ENCODE results near the gene PGLYRP4. TPM values are rescaled to one million over a fixed set of nuclear protein-coding genes. Genes with fewer than 3 reads are reported as not detected.
"Not testable (repeated sequence)": the region's sequence is repeated elsewhere in the genome, so short reads cannot be mapped to it uniquely, and the experiment has no call there.

Gene PGLYRP4
- total RNA-seq, 1 donor from 2014 or later, result not detected

- H3K36me3 Mint-ChIP-seq (ENCODE audit: low read depth), result no peaks in the 10 kb centered on the region
- no peaks in the 10 kb centered on the region for H3K9me3 Mint-ChIP-seq
- DNase-seq (no peak), ATAC-seq (ENCODE audit: low read depth) (peak; percentile 67)
- no peak overlapping the region for H3K4me3 Mint-ChIP-seq
- CTCF ChIA-PET, result interaction anchor here (0.9 to 6.0 kb wide), 3 partner anchors 124 to 214 kb away, joined by 3 to 67 read pairs (median 3); no protein-coding TSS in a partner anchor
- intact Hi-C loops (cut with micrococcal nuclease), result loop anchor here (1.0 to 2.0 kb wide), 3 partner anchors 52 to 216 kb away; no protein-coding TSS in a partner anchor
- peaks cover 6% of the 10 kb centered on the region for H3K4me1 Mint-ChIP-seq
- H3K27ac Mint-ChIP-seq, result no peak overlapping the region
- POLR2A ChIA-PET, result no interaction called here
- peak; percentile 91 for TF ChIP-seq CTCF (IDR thresholded peaks at IDR 0.05)
- peaks cover 31% of the 10 kb centered on the region for H3K27me3 Mint-ChIP-seq
Measured at GRCh38 chr1:153352523-153352922, 3.9 kb upstream of the PGLYRP4 start.

- Mint-ChIP-seq H3K4me3 (no peak overlapping the region), H3K36me3 (ENCODE audit: low read depth) (no peaks in the 10 kb centered on the region), H3K9me3 (no peaks in the 10 kb centered on the region), H3K27me3 (peaks cover 34% of the 10 kb centered on the region), H3K4me1 (peaks cover 13% of the 10 kb centered on the region), H3K27ac (no peak overlapping the region)
- no peak for DNase-seq
- intact Hi-C loops (cut with micrococcal nuclease), result no loop called here
- no peak for ATAC-seq (ENCODE audit: low read depth)
- TF ChIP-seq CTCF (IDR thresholded peaks at IDR 0.05), result no peak
- CTCF ChIA-PET, result interaction anchor here (6.0 kb wide), 1 partner anchor 145 kb away, joined by 67 read pairs; no protein-coding TSS in a partner anchor
- POLR2A ChIA-PET, result no interaction called here
Measured at GRCh38 chr1:153350321-153350957, 1.8 kb upstream of the PGLYRP4 start.

GRCh38 chr1:153349363-153350320 lies 1.0 kb upstream of the PGLYRP4 start:
- Mint-ChIP-seq H3K4me3 (no peak overlapping the region), H3K9me3 (no peaks in the 10 kb centered on the region), H3K27ac (no peak overlapping the region), H3K4me1 (peaks cover 18% of the 10 kb centered on the region), H3K27me3 (peaks cover 32% of the 10 kb centered on the region), H3K36me3 (ENCODE audit: low read depth) (no peaks in the 10 kb centered on the region)
- ChIA-PET CTCF (interaction anchor here (6.0 kb wide), 1 partner anchor 145 kb away, joined by 67 read pairs; no protein-coding TSS in a partner anchor), POLR2A (no interaction called here)
- ATAC-seq (ENCODE audit: low read depth) (no peak), DNase-seq (no peak)
- TF ChIP-seq CTCF (IDR thresholded peaks at IDR 0.05), result no peak
- intact Hi-C loops (cut with micrococcal nuclease), result no loop called here

- no peak for TF ChIP-seq CTCF (IDR thresholded peaks at IDR 0.05)
- H3K27me3 Mint-ChIP-seq, result peaks cover 40% of the 10 kb centered on the region
- peaks cover 21% of the 10 kb centered on the region for H3K4me1 Mint-ChIP-seq
- POLR2A ChIA-PET, result no interaction called here
- DNase-seq (no peak), ATAC-seq (ENCODE audit: low read depth) (no peak)
- no peak overlapping the region for H3K4me3 Mint-ChIP-seq
- H3K9me3 Mint-ChIP-seq, result no peaks in the 10 kb centered on the region
- H3K27ac Mint-ChIP-seq, result no peak overlapping the region
- no peaks in the 10 kb centered on the region for H3K36me3 Mint-ChIP-seq (ENCODE audit: low read depth)
- intact Hi-C loops (cut with micrococcal nuclease), result no loop called here
- CTCF ChIA-PET, result interaction anchor here (1.0 kb wide), 1 partner anchor 147 kb away, joined by 3 read pairs; no protein-coding TSS in a partner anchor
Measured at GRCh38 chr1:153347856-153348255, 785 bp downstream of the PGLYRP4 start.

- CTCF ChIA-PET; H3K9me3 Mint-ChIP-seq; H3K27ac Mint-ChIP-seq; H3K36me3 Mint-ChIP-seq (ENCODE audit: low read depth); H3K4me3 Mint-ChIP-seq; POLR2A ChIA-PET; ATAC-seq (ENCODE audit: low read depth); intact Hi-C loops (cut with micrococcal nuclease); DNase-seq: not testable (repeated sequence)
- Mint-ChIP-seq H3K4me1 (peaks cover 21% of the 10 kb centered on the region), H3K27me3 (peaks cover 47% of the 10 kb centered on the region)
Measured at GRCh38 chr1:153347049-153347448, 1.6 kb downstream of the PGLYRP4 start.

All from activated B cell treated with CpG ODN at 0.5 μM for 24 hours (primary cell).